C1 segment of cervical spinal cord (tissue), 14 donors: ENCODE results near the gene AAR2.

ENCODE experiments used
- DNase-seq, 14 donors: peaks; one replicate each; lab custom pipeline; 2025; lab: John Stamatoyannopoulos, UW

The AAR2 gene

GRCh38 chr20:36218380-36219064 is 17.8 kb upstream of the AAR2 start:
- peak in 4 of 14 donors; percentile 20 to 38 (median 28) for DNase-seq

- peak in 10 of 14 donors; percentile 5 to 75 (median 28) for DNase-seq
These were observed 16.5 kb upstream of the AAR2 start for GRCh38 chr20:36219671-36220220.

GRCh38 chr20:36225666-36226065 is 10.6 kb upstream of the AAR2 start:
- DNase-seq, result no peak

GRCh38 chr20:36228770-36229169 is 7.5 kb upstream of the AAR2 start:
- no peak for DNase-seq

GRCh38 chr20:36230019-36230418 is 6.3 kb upstream of the AAR2 start:
- no peak for DNase-seq

GRCh38 chr20:36231331-36231730 is 4.9 kb upstream of the AAR2 start:
- DNase-seq, result no peak

- DNase-seq, result no peak
These were observed 1.4 kb upstream of the AAR2 start for GRCh38 chr20:36234771-36235320.

GRCh38 chr20:36236786-36237121 is 476 bp downstream of the AAR2 start:
- DNase-seq, result no peak

GRCh38 chr20:36237477-36237876 is 1.2 kb downstream of the AAR2 start:
- DNase-seq, result no peak

GRCh38 chr20:36238153-36238552 is 1.9 kb downstream of the AAR2 start:
- no peak for DNase-seq

- DNase-seq, result no peak
These were observed 2.5 kb downstream of the AAR2 start for GRCh38 chr20:36238760-36239159.

GRCh38 chr20:36240076-36240475 is 3.8 kb downstream of the AAR2 start:
- DNase-seq, result no peak

- no peak for DNase-seq
These were observed 5.4 kb downstream of the AAR2 start for GRCh38 chr20:36241678-36242077.

- no peak for DNase-seq
These were observed 7.4 kb downstream of the AAR2 start for GRCh38 chr20:36243726-36244125.

GRCh38 chr20:36246401-36246800 is 10.1 kb downstream of the AAR2 start:
- no peak for DNase-seq

- peak in 5 of 14 donors; percentile 2 to 23 (median 8) for DNase-seq
These were observed 12.6 kb downstream of the AAR2 start for GRCh38 chr20:36248836-36249235.

GRCh38 chr20:36249450-36249849 is 13.2 kb downstream of the AAR2 start:
- no peak for DNase-seq

GRCh38 chr20:36251426-36251825 is 15.1 kb downstream of the AAR2 start:
- DNase-seq, result no peak

- DNase-seq, result no peak
These were observed 16.2 kb downstream of the AAR2 start for GRCh38 chr20:36252511-36252910.

- no peak for DNase-seq
These were observed 16.8 kb downstream of the AAR2 start for GRCh38 chr20:36253036-36253435.

GRCh38 chr20:36254076-36254475 is 17.8 kb downstream of the AAR2 start:
- DNase-seq, result no peak

GRCh38 chr20:36255445-36255844 is 19.2 kb downstream of the AAR2 start:
- no peak for DNase-seq
